ENCODE measurements around the gene XRCC3. TPM values are rescaled to one million over a fixed set of nuclear protein-coding genes. Genes with fewer than 3 reads are reported as not detected.
A peak's percentile ranks its signal among the peaks of the same experiment; 100 is the strongest.

The XRCC3 gene
- total and polyA plus RNA-seq, 2 donors (not counting 3 experiments of a cell fraction or from before 2014, with no cell fraction given): 13.6 to 27.2 TPM

- POLR2A ChIA-PET: no interaction called here
- Histone ChIP-seq H3K36me3 (ENCODE audit: control insufficient read depth in 2 of 2, extremely low read depth in 1 of 2, insufficient read depth in 2 of 2, low read length in 2 of 2) (no peaks in the 10 kb centered on the region), H3K9ac (replicated peaks; ENCODE audit: extremely low read depth, insufficient read depth, low read length) (no peak overlapping the region), H3K79me2 (ENCODE audit: control insufficient read depth, insufficient read depth, low read length) (no peaks in the 10 kb centered on the region), H3K27ac (ENCODE audit: insufficient read depth, low read depth, low read length) (no peak overlapping the region), H3K4me2 (ENCODE audit: insufficient read depth, low read length) (peak overlapping the region; percentile 3), H4K20me1 (replicated peaks; ENCODE audit: control insufficient read depth, extremely low read depth, insufficient read depth, low read length) (no peaks in the 10 kb centered on the region), H3K4me3 (replicated peaks in 1 of 3; ENCODE audit: insufficient read depth in 1 of 3, low read depth in 1 of 3, low read length in 3 of 3) (no peak overlapping the region), H3K27me3 (ENCODE audit: control insufficient read depth in 2 of 2, insufficient read depth in 2 of 2, low read length in 2 of 2) (no peaks in the 10 kb centered on the region), H2AFZ (ENCODE audit: low read depth, low read length) (no peak overlapping the region), H3K9me1 (replicated peaks; ENCODE audit: control insufficient read depth, extremely low read depth, insufficient read depth, low read length) (no peaks in the 10 kb centered on the region), H3K4me1 (ENCODE audit: control insufficient read depth, extremely low read depth, insufficient read depth, low read length) (peaks cover 28% of the 10 kb centered on the region), H3K9me3 (replicated peaks; ENCODE audit: control insufficient read depth, insufficient read depth, low read length) (no peaks in the 10 kb centered on the region)
- intact Hi-C loops (cut with micrococcal nuclease) (no loop called here), dilution Hi-C loops (cut with MboI; ENCODE audit: extremely low pct_ligation_motif_present, low sequenced_read_pairs) (no loop called here)
- peak; percentile 47 for FAIRE-seq
- BruUV-seq (replicated peaks): no TSS peak
- CTCF ChIA-PET: interaction anchor here (1.1 kb wide), 1 partner anchor 50 kb away, joined by 3 read pairs; no protein-coding TSS in a partner anchor
- peak; percentile 37 for DNase-seq (ENCODE audit: low read depth, low spot score)
- no peak for TF ChIP-seq CTCF (IDR thresholded peaks at IDR 0.05; ENCODE audit: extremely low read depth in 1 of 2, insufficient read depth in 1 of 2, low read depth in 1 of 2, low read length in 2 of 2)
- TF ChIP-seq MAX (IDR thresholded peaks at IDR 0.05; ENCODE audit: insufficient read depth, insufficient read length): no peak
- no peak for TF ChIP-seq EZH2 (IDR thresholded peaks at IDR 0.05; ENCODE audit: borderline replicate concordance, low read depth, low read length, severe bottlenecking)
- TF ChIP-seq FOS (IDR thresholded peaks at IDR 0.05; ENCODE audit: borderline replicate concordance, insufficient read depth, low read length): peak; percentile 41
- no peak for TF ChIP-seq JUN (IDR thresholded peaks at IDR 0.05; ENCODE audit: borderline replicate concordance, insufficient read depth, insufficient read length, low read depth)
- peak; percentile 28 for TF ChIP-seq POLR2AphosphoS5 (IDR thresholded peaks at IDR 0.05; ENCODE audit: insufficient read depth, low read depth, low read length)
- peak; percentile 88 for TF ChIP-seq GATA2 (IDR thresholded peaks at IDR 0.05; ENCODE audit: insufficient read depth, insufficient read length, low read depth, low read length)
- TF ChIP-seq MYC (IDR thresholded peaks at IDR 0.05; ENCODE audit: low read depth, low read length): no peak
- no peak for TF ChIP-seq POLR2A (IDR thresholded peaks at IDR 0.05; ENCODE audit: low read depth, low read length)
Observed at GRCh38 chr14:103755060-103755459, 39.8 kb upstream of the XRCC3 start.

Data from endothelial cell of umbilical vein (primary cell).